Loucy (cell line): ENCODE data around the gene SPPL3.

ENCODE experiments used
- H2AFZ ChIP-seq: fragments of 200-600 bp; sonication (generic); 2 replicates; pipeline ENCODE4 v1.6.0; 2016; ENCODE audit warnings: antibody characterized with exemption, mild to moderate bottlenecking, low read length, moderate library complexity
- H3F3A ChIP-seq: fragments of 200-600 bp; 2 replicates; pipeline ENCODE4 v1.6.0; 2016; ENCODE audit warnings: antibody characterized with exemption, low read depth, mild to moderate bottlenecking
- H3K27me3 ChIP-seq: fragments of 200-600 bp; sonication (generic); 2 replicates; pipeline ENCODE4 v1.6.1; 2014; ENCODE audit warnings: low read length, mild to moderate bottlenecking; ENCODE audit not compliant: insufficient read depth, poor library complexity, severe bottlenecking
- H3K36me3 ChIP-seq: fragments of 200-600 bp; sonication (generic); 2 replicates; pipeline ENCODE4 v1.6.1; 2016; ENCODE audit warnings: low read length; ENCODE audit not compliant: insufficient read depth
- H3K4me1 ChIP-seq: fragments of 200-600 bp; sonication (generic); 2 replicates; pipeline ENCODE4 v1.5.1; 2014; ENCODE audit warnings: low read length, mild to moderate bottlenecking; ENCODE audit not compliant: insufficient read depth, poor library complexity, severe bottlenecking
- H3K4me2 ChIP-seq: fragments of 200-600 bp; sonication (generic); 2 replicates; pipeline ENCODE4 v1.6.0; 2014; ENCODE audit warnings: antibody characterized with exemption, low read length, low read depth, mild to moderate bottlenecking; ENCODE audit not compliant: poor library complexity, severe bottlenecking
- H3K4me3 ChIP-seq: fragments of 200-600 bp; sonication (generic); 2 replicates; pipeline ENCODE4 v1.5.1; 2014; ENCODE audit warnings: low read length, mild to moderate bottlenecking, mixed read lengths; ENCODE audit not compliant: poor library complexity, severe bottlenecking
- H3K79me2 ChIP-seq: fragments of 200-600 bp; sonication (generic); 2 replicates; pipeline ENCODE4 v1.6.1; 2014; ENCODE audit warnings: low read length; ENCODE audit not compliant: insufficient read depth
- H3K9ac ChIP-seq: fragments of 200-600 bp; sonication (generic); 2 replicates; pipeline ENCODE4 v1.6.0; 2014; ENCODE audit warnings: mild to moderate bottlenecking, low read depth, low read length, moderate library complexity; ENCODE audit not compliant: poor library complexity, severe bottlenecking
- H3K9me2 ChIP-seq: fragments of 200-600 bp; sonication (generic); replicated peaks from 2 replicates; pipeline ENCODE4 v1.6.1; 2016; ENCODE audit warnings: low read depth, low read length, mixed read lengths
- H3K9me3 ChIP-seq: fragments of 200-600 bp; sonication (generic); 2 replicates; pipeline ENCODE4 v1.6.1; 2014; ENCODE audit warnings: mild to moderate bottlenecking, antibody characterized with exemption, low read length, low read depth; ENCODE audit not compliant: insufficient read depth
- H4K20me1 ChIP-seq: fragments of 200-600 bp; sonication (generic); 2 replicates; pipeline ENCODE4 v1.6.0; 2014; ENCODE audit warnings: antibody characterized with exemption, low read length, mild to moderate bottlenecking; ENCODE audit not compliant: insufficient read depth, poor library complexity, severe bottlenecking
- CTCF ChIP-seq: fragments of 200-600 bp; sonication (generic); conservative IDR thresholded peaks from 2 replicates; pipeline ENCODE4 v1.5.1; 2014; ENCODE audit warnings: mild to moderate bottlenecking, antibody characterized with exemption, low read length
- EZH2phosphoT487 ChIP-seq: fragments of 200-600 bp; IDR thresholded peaks from 2 replicates; pipeline ENCODE4 v1.6.1; 2018; ENCODE audit warnings: antibody characterized with exemption, mild to moderate bottlenecking, moderate library complexity, borderline replicate concordance

The SPPL3 gene

DNA sequence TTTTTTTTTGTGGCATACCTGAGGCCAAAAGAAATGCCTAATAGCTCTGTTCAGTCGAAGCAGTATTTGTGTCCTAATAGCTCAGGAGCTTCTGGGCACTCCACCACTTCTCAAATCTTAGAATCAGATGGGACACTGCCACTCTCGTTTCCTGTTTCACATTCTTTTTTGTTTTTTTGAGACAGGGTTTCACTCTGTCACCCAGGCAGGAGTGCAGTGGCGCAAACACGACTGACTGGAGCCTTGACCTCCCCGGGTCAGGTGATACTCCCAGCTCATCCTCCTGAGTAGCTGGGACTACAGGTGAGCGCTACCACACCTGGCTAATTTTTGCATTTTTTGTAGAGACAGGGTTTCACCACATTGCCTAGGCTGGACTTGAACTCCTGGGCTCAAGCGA, 52.7 kb downstream of the SPPL3 start:
- no peak overlapping the region for H3K4me2 ChIP-seq
- no peak overlapping the region for H3K4me3 ChIP-seq
- TF ChIP-seq EZH2phosphoT487: no peak
- no peak for TF ChIP-seq CTCF
- H4K20me1 ChIP-seq: peaks cover 36% of the 10 kb centered on the region
- H3K79me2 ChIP-seq: peaks cover 90% of the 10 kb centered on the region
- H3K9me3 ChIP-seq: no peaks in the 10 kb centered on the region
- no peaks in the 10 kb centered on the region for H3K9me2 ChIP-seq
- H3K4me1 ChIP-seq: peaks cover 23% of the 10 kb centered on the region
- no peak overlapping the region for H3K9ac ChIP-seq
- H3K27me3 ChIP-seq: no peaks in the 10 kb centered on the region
- H3K36me3 ChIP-seq: no peaks in the 10 kb centered on the region
- no peak overlapping the region for H2AFZ ChIP-seq
- H3F3A ChIP-seq: no peaks in the 10 kb centered on the region

GRCh38 chr12:120849765-120850164, 54.4 kb downstream of the SPPL3 start:
- H3K4me3 ChIP-seq: no peak overlapping the region
- no peaks in the 10 kb centered on the region for H3K27me3 ChIP-seq
- peaks cover 3% of the 10 kb centered on the region; the same call in 1 of the 2 replicates for H3K36me3 ChIP-seq
- no peak overlapping the region for H3K4me2 ChIP-seq
- peaks cover 90% of the 10 kb centered on the region for H3K79me2 ChIP-seq
- H3F3A ChIP-seq: no peaks in the 10 kb centered on the region
- no peak overlapping the region for H3K9ac ChIP-seq
- H2AFZ ChIP-seq: no peak overlapping the region
- peaks cover 19% of the 10 kb centered on the region for H3K4me1 ChIP-seq
- TF ChIP-seq EZH2phosphoT487 (no peak), CTCF (no peak)
- peaks cover 35% of the 10 kb centered on the region for H4K20me1 ChIP-seq
- no peaks in the 10 kb centered on the region for H3K9me2 ChIP-seq
- H3K9me3 ChIP-seq: no peaks in the 10 kb centered on the region

DNA sequence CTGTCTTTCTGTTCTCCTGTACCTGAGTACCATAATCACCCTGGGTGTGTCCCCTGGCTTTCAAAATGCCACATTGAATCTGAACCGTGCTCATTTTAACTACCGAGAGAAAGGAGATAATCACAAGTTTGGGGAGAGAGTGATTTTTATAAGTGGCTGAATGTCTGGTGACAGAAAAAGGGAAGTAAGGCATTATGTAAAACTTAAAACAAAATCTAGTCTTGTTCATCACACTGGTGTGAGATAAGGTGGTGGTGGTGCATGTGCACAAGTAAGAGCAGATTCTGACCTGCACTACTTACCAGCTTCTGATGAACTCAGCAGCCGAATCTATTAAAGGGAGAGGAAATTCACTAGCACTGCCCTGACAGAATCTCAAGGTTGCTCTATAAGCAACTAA, 56.3 kb downstream of the SPPL3 start:
- peaks cover 7% of the 10 kb centered on the region for H3K4me1 ChIP-seq
- peaks cover 90% of the 10 kb centered on the region for H3K79me2 ChIP-seq
- H3F3A ChIP-seq: no peaks in the 10 kb centered on the region
- no peak overlapping the region for H2AFZ ChIP-seq
- no peak overlapping the region for H3K4me3 ChIP-seq
- H3K9me3 ChIP-seq: no peaks in the 10 kb centered on the region
- TF ChIP-seq EZH2phosphoT487 (no peak), CTCF (no peak)
- H3K9me2 ChIP-seq: no peaks in the 10 kb centered on the region
- H3K36me3 ChIP-seq: peaks cover 5% of the 10 kb centered on the region; the same call in 1 of the 2 replicates
- no peak overlapping the region for H3K9ac ChIP-seq
- peaks cover 25% of the 10 kb centered on the region for H4K20me1 ChIP-seq
- H3K4me2 ChIP-seq: no peak overlapping the region
- H3K27me3 ChIP-seq: no peaks in the 10 kb centered on the region
